ENCODE measurements around the gene PTEN. TPM values are rescaled to one million over a fixed set of nuclear protein-coding genes. Genes with fewer than 3 reads are reported as not detected.

The PTEN gene
- polyA plus RNA-seq, 2 donors, result 18.2 to 25.2 TPM

- Histone ChIP-seq H3K4me1 (ENCODE audit: control insufficient read depth in 2 of 2, insufficient read depth in 2 of 2, low read length in 1 of 2) (no peaks in the 10 kb centered on the region), H3K36me3 (ENCODE audit: control insufficient read depth in 2 of 2, insufficient read depth in 2 of 2, low read length in 1 of 2) (no peaks in the 10 kb centered on the region), H3K4me3 (ENCODE audit: low read depth in 1 of 2, low read length in 2 of 2) (no peak overlapping the region), H3K9me3 (ENCODE audit: control insufficient read depth in 2 of 2, insufficient read depth in 1 of 2, low read depth in 1 of 2, low read length in 1 of 2) (peaks cover 0 to 2% of the 10 kb centered on the region in 2 donors), H3K27me3 (ENCODE audit: control insufficient read depth in 1 of 2, insufficient read depth in 2 of 2, low read length in 2 of 2) (no peaks in the 10 kb centered on the region), H3K27ac (ENCODE audit: low read depth in 2 of 2, low read length in 1 of 2) (no peak overlapping the region)
- 94 to 95% methylated on average over 1 of the region's 1 CpG for WGBS, 2 donors
Measured at GRCh38 chr10:88019753-88020152, 156.3 kb downstream of the PTEN start.

Other genes starting within 250 kb of the PTEN start
- 1 to 10 TPM; 1.3 to 1.7 TPM for gene PAPSS2, start 203.7 kb upstream of the PTEN start, polyA plus RNA-seq
- 10 to 100 TPM in 1 of 2 donors, 1 to 10 TPM in 1; 7.2 to 14.2 TPM for gene ATAD1, start 45.4 kb upstream of the PTEN start, polyA plus RNA-seq
- under 1 TPM; 0.15 to 0.16 TPM for gene KLLN, start 92 bp upstream of the PTEN start, polyA plus RNA-seq